ELR (cell line): ENCODE results near the gene SLC23A3.

Source experiments
- DNase-seq: peaks from one replicate; pipeline ENCODE4 v3.0.0-alpha.2; 2015; ENCODE audit warnings: low read depth

Gene SLC23A3

GRCh38 chr2:219175928-219176817 lies 6.3 kb upstream of the SLC23A3 start:
- DNase-seq = peak; percentile 55

DNA sequence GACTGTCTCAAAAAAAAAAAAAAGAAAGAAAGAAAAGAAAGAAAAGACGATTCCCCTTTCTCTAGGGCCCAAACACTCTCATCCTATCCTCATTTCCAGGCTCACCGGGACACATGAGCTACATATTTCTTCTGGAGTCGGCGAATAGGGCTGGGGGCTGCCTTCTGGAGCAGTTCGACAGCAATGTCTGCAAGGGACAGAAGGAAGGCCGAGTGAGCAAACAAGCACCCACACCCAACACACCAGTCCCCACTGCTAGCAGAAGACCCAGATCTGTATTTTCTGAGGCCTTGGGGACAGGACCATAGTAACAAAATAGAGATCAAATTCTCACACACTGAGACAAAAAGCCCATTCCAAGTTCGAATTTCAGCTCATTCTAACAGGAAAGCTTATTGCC lies 5.7 kb upstream of the SLC23A3 start:
- DNase-seq = no peak

- DNase-seq = no peak
Observed at GRCh38 chr2:219174801-219175200, 5.0 kb upstream of the SLC23A3 start.

- DNase-seq = no peak
Observed at GRCh38 chr2:219174146-219174545, 4.3 kb upstream of the SLC23A3 start.

- DNase-seq = no peak
Observed at GRCh38 chr2:219173176-219173575, 3.3 kb upstream of the SLC23A3 start.

- DNase-seq = no peak
Observed at GRCh38 chr2:219172231-219173154, 2.7 kb upstream of the SLC23A3 start.

GRCh38 chr2:219171231-219171651 lies 1.4 kb upstream of the SLC23A3 start:
- DNase-seq = peak; percentile 76

GRCh38 chr2:219168932-219169331 lies 897 bp downstream of the SLC23A3 start:
- DNase-seq = no peak

- no peak for DNase-seq
Observed at GRCh38 chr2:219168526-219168925, 1.3 kb downstream of the SLC23A3 start.

- no peak for DNase-seq
Observed at GRCh38 chr2:219167997-219168396, 1.8 kb downstream of the SLC23A3 start.

DNA sequence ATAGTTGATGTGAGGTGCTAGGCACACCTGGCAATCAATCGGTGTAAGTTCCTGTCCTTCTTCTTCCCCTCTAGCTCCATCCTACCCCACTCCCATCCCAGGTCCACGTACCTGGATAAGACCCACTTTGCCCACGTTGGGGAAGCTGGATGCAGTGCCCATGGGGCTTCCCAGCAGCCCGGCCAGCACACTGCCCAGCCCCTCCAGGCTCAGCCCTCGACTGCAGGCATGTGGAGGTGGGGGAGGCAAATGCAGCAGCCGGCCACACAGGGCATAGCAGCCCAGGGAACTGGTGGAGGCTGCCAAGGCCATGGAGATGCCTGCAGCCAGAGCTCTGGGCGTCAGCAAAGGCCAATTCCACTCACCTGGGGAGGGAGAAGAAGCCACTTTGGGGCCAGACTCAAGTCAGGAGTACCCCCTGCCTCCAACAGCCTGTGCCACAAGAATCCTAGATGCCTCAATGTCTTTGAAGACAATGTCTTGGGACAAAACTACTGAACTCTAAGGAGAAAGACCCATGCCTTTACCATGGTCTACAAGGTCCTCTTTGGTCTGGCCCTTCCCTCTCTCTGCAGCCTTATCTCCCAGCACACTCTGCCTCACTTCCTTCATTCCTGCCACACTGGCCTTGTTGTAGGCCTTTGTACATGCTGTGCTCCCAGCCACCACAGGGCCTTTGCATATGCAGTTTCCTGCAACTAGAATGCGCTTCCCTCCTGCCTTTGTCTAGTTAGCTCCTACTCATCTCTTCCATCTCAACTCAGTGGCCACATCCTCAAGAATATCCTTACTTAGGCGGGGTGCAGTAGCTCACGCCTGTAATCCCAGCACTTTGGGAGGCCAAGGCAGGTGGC lies 4.5 kb downstream of the SLC23A3 start:
- no peak for DNase-seq

DNA sequence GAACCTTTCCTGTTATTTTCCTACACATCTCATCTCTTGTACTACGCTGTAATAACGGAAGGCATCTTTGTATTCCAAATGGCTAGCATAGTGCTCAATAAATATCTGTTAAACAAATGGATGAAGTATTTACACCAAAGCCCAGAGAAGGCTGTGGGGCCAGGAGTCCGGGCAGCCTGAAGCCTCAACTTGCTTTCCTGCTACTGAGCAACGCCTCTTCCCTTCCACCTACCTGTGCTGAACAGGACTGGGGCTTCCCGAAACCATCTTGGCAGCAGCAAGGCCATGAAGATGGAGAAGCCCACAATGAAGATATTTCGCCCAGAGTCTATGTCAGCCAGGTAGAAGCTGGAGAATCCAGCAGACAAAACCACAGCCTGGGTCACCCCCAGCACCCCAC lies 6.7 kb downstream of the SLC23A3 start:
- no peak for DNase-seq

DNA sequence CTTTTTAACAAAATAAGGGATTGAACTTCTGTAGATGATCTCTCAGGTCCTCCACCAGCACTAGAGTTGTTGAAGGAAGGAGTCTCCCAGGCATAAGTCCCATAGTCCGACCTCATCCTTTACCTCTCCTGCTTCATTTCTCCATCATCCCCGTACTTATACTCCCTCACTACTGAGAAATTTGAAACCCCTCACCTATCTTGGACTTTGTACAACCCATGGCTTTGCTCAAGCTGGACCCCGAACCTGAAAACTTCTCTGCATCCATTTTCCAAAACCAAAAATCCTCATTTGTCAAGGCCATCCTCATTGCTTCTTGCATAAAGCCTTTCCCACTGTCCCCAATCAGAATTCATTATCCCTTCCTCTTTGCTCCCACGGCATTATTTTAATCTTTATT lies 8.7 kb downstream of the SLC23A3 start:
- DNase-seq = no peak

GRCh38 chr2:219160186-219161017 lies 9.4 kb downstream of the SLC23A3 start, which contains the start of gene NHEJ1:
NHEJ1 (minus strand) TSS chr2:219160815; CDS start chr2:219158362, 2,453 bp downstream.
- DNase-seq = peak; percentile 93

- peak; percentile 17 for DNase-seq
Observed at GRCh38 chr2:219159771-219160185, 10.1 kb downstream of the SLC23A3 start.

DNA sequence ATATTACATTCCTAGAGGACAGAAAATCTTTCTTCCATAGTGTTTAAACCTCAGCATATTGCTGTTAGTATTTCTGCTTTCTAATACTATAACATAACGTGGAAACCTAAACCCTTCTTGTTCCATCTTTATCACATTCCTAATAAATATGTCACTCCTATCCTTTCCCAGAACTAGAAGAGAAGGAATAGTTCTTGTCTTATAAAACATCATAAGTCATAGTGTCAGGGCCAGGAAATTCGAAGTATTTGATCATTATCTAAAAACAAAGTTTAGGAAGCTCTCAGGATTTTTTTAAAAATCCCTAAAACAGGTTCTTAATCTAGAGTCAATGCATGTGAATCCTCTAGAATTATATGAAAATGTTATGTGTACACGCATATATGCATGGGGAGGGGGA lies 11.2 kb downstream of the SLC23A3 start:
- peak; percentile 26 for DNase-seq

DNA sequence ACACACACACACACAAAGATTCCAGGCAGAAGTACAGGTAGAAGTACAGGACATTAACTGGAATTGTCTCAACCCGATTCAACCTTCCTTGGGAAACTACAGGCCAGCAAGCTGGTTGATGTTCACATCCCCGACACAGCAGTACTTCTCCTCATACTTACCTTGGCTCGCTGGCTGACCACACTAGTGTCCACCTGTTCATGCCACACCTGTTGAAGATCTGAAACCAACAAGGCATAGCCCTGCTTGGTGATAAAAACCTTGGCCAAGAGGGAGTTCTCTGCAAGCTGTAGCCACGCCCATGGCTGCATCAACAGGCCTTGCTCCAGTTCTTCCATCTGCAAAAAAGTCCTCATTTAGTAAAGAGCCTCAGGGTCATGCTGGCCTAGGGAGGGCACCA lies 11.8 kb downstream of the SLC23A3 start:
- no peak for DNase-seq

DNA sequence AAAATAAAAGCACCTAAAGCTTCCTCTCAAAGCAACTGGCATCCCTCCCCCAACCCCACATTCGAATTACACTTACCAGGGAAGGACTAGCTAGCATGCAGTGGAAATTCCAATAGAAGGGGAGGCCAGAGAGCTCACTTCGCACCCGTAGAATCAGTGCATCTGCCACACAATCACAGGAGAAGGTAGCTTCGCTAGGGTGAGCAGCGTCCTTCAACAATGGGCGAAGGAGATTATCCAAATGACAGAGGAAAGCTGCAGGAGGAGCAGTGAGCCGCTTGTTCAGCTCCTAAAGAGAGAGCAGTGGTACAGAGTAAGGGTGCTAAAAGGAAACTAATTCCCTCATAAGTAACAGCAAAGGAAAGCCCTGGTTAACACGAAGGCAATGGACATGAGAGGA lies 12.4 kb downstream of the SLC23A3 start:
- DNase-seq = no peak

DNA sequence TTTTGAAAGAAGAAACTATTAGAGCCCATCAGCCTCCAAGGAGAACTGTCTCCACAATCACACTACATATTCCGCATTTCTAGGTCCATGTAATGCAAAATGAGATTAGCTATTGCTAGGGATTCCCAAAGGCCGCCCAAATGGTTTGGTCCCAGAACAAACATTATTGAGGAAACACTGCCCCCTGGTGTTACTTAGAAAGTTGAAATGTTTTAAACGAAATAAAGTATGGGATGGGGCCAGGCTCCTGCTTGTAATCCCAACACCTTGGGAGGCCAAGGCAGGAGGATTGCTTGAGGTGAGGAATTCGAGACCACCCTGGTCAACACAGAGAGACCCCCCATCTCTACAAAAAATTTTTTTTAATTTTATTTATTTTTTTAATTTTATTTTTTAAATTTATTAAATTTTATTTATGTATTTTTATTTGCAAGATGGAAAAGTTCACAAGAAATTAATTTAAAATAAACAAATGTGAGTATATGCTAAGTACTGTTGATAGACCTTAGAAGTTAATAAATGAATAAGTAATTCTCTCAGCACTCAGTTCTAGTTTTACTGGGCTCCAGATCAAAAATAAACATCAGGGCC lies 14.7 kb downstream of the SLC23A3 start:
- peak; percentile 82 for DNase-seq

GRCh38 chr2:219149667-219150066 lies 20.2 kb downstream of the SLC23A3 start:
- no peak for DNase-seq
